OCI-LY7 (cell line): ENCODE data around the gene MYLK4. TPM values are rescaled to one million over a fixed set of nuclear protein-coding genes. Genes with fewer than 3 reads are reported as not detected.

ENCODE experiments used
- BruUV-seq: library from RNA; stranded (reverse); fragments of 400-500 nt; replicated peaks from 2 replicates; lab custom pipeline; 2021; lab: Mats Ljungman, UMichigan
- CTCF ChIA-PET: fragments of 300-600 bp; sonication (Branson Sonifier 250); formaldehyde crosslinking; loops from one replicate; lab custom pipeline; 2022; ENCODE audit warnings: antibody characterized with exemption; ENCODE audit not compliant: unreplicated experiment; lab: Charles Lee
- POLR2A ChIA-PET: fragments of 300-600 bp; sonication (Branson Sonifier 250); formaldehyde crosslinking; loops from one replicate; lab custom pipeline; 2022; ENCODE audit warnings: antibody characterized with exemption; lab: Charles Lee
- DNase-seq: peaks from one replicate; pipeline ENCODE4 v3.0.0-alpha.2; 2015; ENCODE audit warnings: low spot score
- H2AFZ ChIP-seq: fragments of 200-600 bp; sonication (generic), shearing (Covaris generic); 2 replicates; pipeline ENCODE4 v1.6.1; 2014; ENCODE audit warnings: mild to moderate bottlenecking, antibody characterized with exemption, low read length, moderate library complexity
- H3K27ac ChIP-seq: fragments of 200-600 bp; sonication (generic); 2 replicates; pipeline ENCODE4 v1.5.1; 2014; ENCODE audit warnings: mixed run types, low read depth, mild to moderate bottlenecking, moderate library complexity, low read length, inconsistent platforms; ENCODE audit not compliant: poor library complexity, severe bottlenecking
- H3K36me3 ChIP-seq: fragments of 200-600 bp; sonication (generic); 2 replicates; pipeline ENCODE4 v1.6.1; 2014; ENCODE audit warnings: mild to moderate bottlenecking, antibody characterized with exemption, low read length, moderate library complexity, mixed read lengths; ENCODE audit not compliant: insufficient read depth
- H3K4me1 ChIP-seq: fragments of 200-600 bp; sonication (generic); 2 replicates; pipeline ENCODE4 v1.5.1; 2014; ENCODE audit warnings: mild to moderate bottlenecking, low read length; ENCODE audit not compliant: insufficient read depth, poor library complexity, severe bottlenecking
- H3K4me2 ChIP-seq: fragments of 200-600 bp; sonication (generic); 2 replicates; pipeline ENCODE4 v1.6.1; 2014; ENCODE audit warnings: mild to moderate bottlenecking, low read length
- H3K4me3 ChIP-seq: fragments of 200-600 bp; sonication (generic); 2 replicates; pipeline ENCODE4 v1.5.1; 2014; ENCODE audit warnings: mild to moderate bottlenecking, low read depth, low read length; ENCODE audit not compliant: poor library complexity, severe bottlenecking
- H3K79me2 ChIP-seq: fragments of 200-600 bp; sonication (generic); 2 replicates; pipeline ENCODE4 v1.6.1; 2016; ENCODE audit warnings: low read depth, mild to moderate bottlenecking, low read length, moderate library complexity, mixed read lengths; ENCODE audit not compliant: insufficient read depth
- H3K9me2 ChIP-seq: fragments of 200-600 bp; sonication (generic); 2 replicates; pipeline ENCODE4 v1.6.1; 2016; ENCODE audit warnings: mild to moderate bottlenecking, low read length, mixed read lengths; ENCODE audit not compliant: insufficient read depth
- H3K9me3 ChIP-seq: fragments of 200-600 bp; sonication (generic); 2 replicates; pipeline ENCODE4 v1.6.1; 2014; ENCODE audit warnings: mild to moderate bottlenecking, mixed run types, low read length, mixed read lengths
- H4K20me1 ChIP-seq: fragments of 200-600 bp; sonication (generic); 2 replicates; pipeline ENCODE4 v1.6.1; 2014; ENCODE audit warnings: mild to moderate bottlenecking, antibody characterized with exemption, low read length, moderate library complexity, mixed read lengths; ENCODE audit not compliant: insufficient read depth
- EZH2phosphoT487 ChIP-seq: fragments of 200-600 bp; sonication (generic); IDR thresholded peaks from 2 replicates; pipeline ENCODE4 v1.6.1; 2018; ENCODE audit warnings: low read depth, borderline replicate concordance, mild to moderate bottlenecking, mixed run types, antibody characterized with exemption, low read length, moderate library complexity, mixed read lengths
- intact Hi-C: fragments of 100-400 bp; cut with micrococcal nuclease; formaldehyde crosslinking; loops from one replicate; pipeline ENCODE4 v1.10.0; 2022; ENCODE audit not compliant: unreplicated experiment
- total RNA-seq, 2 experiments: library from RNA; depleted of rRNA in 1 of 2; stranded (reverse); fragments of >200 nt in 1 of 2; shearing (Covaris generic) in 1 of 2; gene quantifications; 2 replicates each; pipeline ENCODE4 v1.2.3, GENCODE V29; 2014 to 2022
- TF ChIP-seq, protein P1 (sequence below): fragments of 200-600 bp; sonication (generic); conservative IDR thresholded peaks from 2 replicates; pipeline ENCODE4 v1.5.1; 2014; ENCODE audit warnings: mild to moderate bottlenecking, antibody characterized with exemption, low read length, moderate library complexity, mixed read lengths

Gene MYLK4
- total RNA-seq, 2 experiments from 2014 or later = 0.16 to 0.36 TPM

GRCh38 chr6:2772840-2773239 is 22.1 kb upstream of the MYLK4 start:
- Histone ChIP-seq H3K4me2 (no peak overlapping the region), H3K9me2 (no peaks in the 10 kb centered on the region), H3K4me1 (peaks cover 12% of the 10 kb centered on the region), H2AFZ (no peak overlapping the region), H3K79me2 (peaks cover 98% of the 10 kb centered on the region), H3K4me3 (no peak overlapping the region), H3K36me3 (peaks cover 95% of the 10 kb centered on the region), H4K20me1 (peaks cover 38% of the 10 kb centered on the region), H3K27ac (no peak overlapping the region), H3K9me3 (no peaks in the 10 kb centered on the region)
- intact Hi-C loops = no loop called here
- POLR2A ChIA-PET = interaction anchor here (1.1 kb wide), 1 partner anchor 10 kb away, joined by 3 read pairs; no protein-coding TSS in a partner anchor
- CTCF ChIA-PET = no interaction called here
- BruUV-seq = no TSS peak
- no peak for DNase-seq
- no peak for TF ChIP-seq EZH2phosphoT487
- TF ChIP-seq, protein P1, sequence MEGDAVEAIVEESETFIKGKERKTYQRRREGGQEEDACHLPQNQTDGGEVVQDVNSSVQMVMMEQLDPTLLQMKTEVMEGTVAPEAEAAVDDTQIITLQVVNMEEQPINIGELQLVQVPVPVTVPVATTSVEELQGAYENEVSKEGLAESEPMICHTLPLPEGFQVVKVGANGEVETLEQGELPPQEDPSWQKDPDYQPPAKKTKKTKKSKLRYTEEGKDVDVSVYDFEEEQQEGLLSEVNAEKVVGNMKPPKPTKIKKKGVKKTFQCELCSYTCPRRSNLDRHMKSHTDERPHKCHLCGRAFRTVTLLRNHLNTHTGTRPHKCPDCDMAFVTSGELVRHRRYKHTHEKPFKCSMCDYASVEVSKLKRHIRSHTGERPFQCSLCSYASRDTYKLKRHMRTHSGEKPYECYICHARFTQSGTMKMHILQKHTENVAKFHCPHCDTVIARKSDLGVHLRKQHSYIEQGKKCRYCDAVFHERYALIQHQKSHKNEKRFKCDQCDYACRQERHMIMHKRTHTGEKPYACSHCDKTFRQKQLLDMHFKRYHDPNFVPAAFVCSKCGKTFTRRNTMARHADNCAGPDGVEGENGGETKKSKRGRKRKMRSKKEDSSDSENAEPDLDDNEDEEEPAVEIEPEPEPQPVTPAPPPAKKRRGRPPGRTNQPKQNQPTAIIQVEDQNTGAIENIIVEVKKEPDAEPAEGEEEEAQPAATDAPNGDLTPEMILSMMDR = no peak

- ChIA-PET POLR2A (interaction anchor here (0.6 to 1.3 kb wide), 4 partner anchors 9 to 228 kb away, joined by 3 to 4 read pairs (median 4); no protein-coding TSS in a partner anchor), CTCF (no interaction called here)
- peaks cover 19% of the 10 kb centered on the region for H3K4me1 ChIP-seq
- no peak overlapping the region for H3K4me2 ChIP-seq
- no peak overlapping the region for H3K27ac ChIP-seq
- no peak overlapping the region for H3K4me3 ChIP-seq
- no peaks in the 10 kb centered on the region for H3K9me3 ChIP-seq
- no peak for TF ChIP-seq EZH2phosphoT487
- TF ChIP-seq, protein P1 = no peak
- BruUV-seq = no TSS peak
- intact Hi-C loops = no loop called here
- DNase-seq = no peak
- H2AFZ ChIP-seq = no peak overlapping the region
- H4K20me1 ChIP-seq = peaks cover 43% of the 10 kb centered on the region
- peaks cover 81% of the 10 kb centered on the region for H3K36me3 ChIP-seq
- H3K9me2 ChIP-seq = no peaks in the 10 kb centered on the region
- peaks cover 98% of the 10 kb centered on the region for H3K79me2 ChIP-seq
These were observed 20.4 kb upstream of the MYLK4 start for GRCh38 chr6:2771079-2771478.

DNA sequence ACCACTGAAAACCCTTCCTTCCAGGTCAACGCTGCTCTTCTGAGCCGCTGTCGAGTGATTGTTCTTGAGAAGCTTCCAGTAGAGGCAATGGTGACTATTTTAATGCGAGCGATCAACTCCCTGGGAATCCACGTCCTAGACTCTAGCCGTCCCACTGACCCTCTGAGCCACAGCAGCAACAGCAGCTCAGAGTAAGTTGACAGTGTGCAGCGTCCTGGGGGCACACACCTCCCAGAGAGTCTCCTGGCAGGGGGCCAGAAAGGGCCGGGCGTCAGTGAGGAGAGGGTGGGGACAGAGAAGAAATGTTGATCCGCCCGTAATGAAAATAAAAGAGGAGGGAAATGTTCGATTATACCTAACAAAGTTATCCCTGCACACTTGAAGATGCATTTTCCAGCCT is 19.4 kb upstream of the MYLK4 start:
- no TSS peak for BruUV-seq

More for the DNA sequence above, 19.4 kb upstream of the MYLK4 start:
- Histone ChIP-seq H4K20me1 (peaks cover 43% of the 10 kb centered on the region), H3K4me3 (no peak overlapping the region), H3K9me2 (no peaks in the 10 kb centered on the region), H3K27ac (no peak overlapping the region), H3K36me3 (peaks cover 74% of the 10 kb centered on the region), H3K9me3 (no peaks in the 10 kb centered on the region), H3K4me2 (no peak overlapping the region), H3K79me2 (peaks cover 93% of the 10 kb centered on the region), H2AFZ (no peak overlapping the region), H3K4me1 (peaks cover 19% of the 10 kb centered on the region)
- CTCF ChIA-PET = interaction anchor here (0.6 kb wide), 1 partner anchor 136 kb away, joined by 4 read pairs; no protein-coding TSS in a partner anchor
- POLR2A ChIA-PET = interaction anchor here (0.7 to 2.3 kb wide), 6 partner anchors 10 to 172 kb away, joined by 3 to 11 read pairs (median 4); partner anchors contain the start of gene MYLK4
- intact Hi-C loops = no loop called here
- DNase-seq = no peak
- TF ChIP-seq, protein P1 = no peak
- TF ChIP-seq EZH2phosphoT487 = no peak
